Choroid plexus epithelial cell (primary cell): ENCODE results near the gene AFMID.

ENCODE experiments used
- DNase-seq: peaks from one replicate; pipeline ENCODE4 v3.0.0-alpha.2; 2010; ENCODE audit warnings: low read depth
- H3K4me3 ChIP-seq: 2 replicates; pipeline ENCODE4 v1.5.1; 2011; ENCODE audit warnings: low read depth, mild to moderate bottlenecking, control low read depth, low read length, moderate library complexity
- TF ChIP-seq, protein P1 (sequence below): conservative IDR thresholded peaks from 2 replicates; pipeline ENCODE4 v1.5.1; 2011; ENCODE audit warnings: low read depth, mild to moderate bottlenecking, control low read depth, inconsistent platforms, low read length, moderate library complexity

The AFMID gene

DNA sequence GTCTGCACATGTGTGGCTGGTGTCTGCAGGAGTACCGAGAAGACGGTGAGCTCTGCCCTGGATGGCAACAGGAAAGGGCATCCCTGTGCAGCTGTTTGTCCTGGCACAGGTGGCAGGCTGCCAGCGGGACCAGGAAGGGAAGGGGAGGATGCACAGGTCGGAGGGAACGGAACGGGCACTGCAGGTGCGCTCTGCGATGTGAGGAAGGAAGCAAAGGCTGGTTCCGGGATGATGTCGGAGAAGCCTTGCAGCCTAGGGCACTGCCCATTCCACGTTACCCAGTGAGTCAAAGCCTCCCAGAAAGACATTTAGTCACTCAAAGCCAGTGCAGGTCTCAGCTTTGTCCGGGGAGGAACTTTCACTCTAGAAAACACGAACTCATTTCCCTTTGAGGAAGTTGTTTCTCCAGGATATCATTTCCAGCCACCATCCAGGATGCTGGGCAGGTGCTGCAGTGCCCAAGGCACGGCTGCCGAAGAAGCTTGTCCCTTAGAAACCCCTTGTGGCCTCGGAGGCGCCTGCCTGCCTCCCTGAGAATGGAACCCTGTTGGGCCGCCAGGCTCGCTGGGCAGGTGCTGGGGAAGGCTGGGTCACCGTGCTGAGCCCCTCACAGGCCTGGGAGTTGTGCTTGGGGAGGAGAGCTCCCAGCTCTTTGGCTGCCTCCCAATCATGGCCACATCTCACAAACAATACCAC is 39.7 kb downstream of the AFMID start:
- TF ChIP-seq, protein P1, sequence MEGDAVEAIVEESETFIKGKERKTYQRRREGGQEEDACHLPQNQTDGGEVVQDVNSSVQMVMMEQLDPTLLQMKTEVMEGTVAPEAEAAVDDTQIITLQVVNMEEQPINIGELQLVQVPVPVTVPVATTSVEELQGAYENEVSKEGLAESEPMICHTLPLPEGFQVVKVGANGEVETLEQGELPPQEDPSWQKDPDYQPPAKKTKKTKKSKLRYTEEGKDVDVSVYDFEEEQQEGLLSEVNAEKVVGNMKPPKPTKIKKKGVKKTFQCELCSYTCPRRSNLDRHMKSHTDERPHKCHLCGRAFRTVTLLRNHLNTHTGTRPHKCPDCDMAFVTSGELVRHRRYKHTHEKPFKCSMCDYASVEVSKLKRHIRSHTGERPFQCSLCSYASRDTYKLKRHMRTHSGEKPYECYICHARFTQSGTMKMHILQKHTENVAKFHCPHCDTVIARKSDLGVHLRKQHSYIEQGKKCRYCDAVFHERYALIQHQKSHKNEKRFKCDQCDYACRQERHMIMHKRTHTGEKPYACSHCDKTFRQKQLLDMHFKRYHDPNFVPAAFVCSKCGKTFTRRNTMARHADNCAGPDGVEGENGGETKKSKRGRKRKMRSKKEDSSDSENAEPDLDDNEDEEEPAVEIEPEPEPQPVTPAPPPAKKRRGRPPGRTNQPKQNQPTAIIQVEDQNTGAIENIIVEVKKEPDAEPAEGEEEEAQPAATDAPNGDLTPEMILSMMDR: no peak
- no peak overlapping the region for H3K4me3 ChIP-seq
- no peak for DNase-seq

DNA sequence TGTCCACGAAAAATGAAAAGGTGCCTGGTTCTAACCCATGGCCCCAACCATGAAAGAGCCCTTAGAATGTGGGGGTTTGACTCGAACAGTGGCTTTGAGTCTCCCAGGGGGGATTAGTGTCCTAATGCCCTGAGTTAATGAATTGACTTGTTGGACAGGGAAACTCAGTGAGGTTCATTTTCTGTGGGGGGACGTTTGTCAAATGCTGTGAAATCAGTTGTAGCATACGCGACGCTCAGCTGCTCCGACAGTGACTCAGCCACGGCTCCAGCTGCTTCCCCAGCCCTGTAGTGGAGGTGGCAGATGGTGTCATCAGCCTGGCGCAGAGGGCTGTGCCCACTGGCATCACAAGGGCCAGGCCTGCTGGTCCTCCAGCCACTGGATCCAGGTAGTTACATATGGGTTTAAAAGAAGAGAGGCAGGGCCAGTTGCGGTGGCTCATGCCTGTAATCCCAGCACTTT is 40.3 kb downstream of the AFMID start:
- no peak for DNase-seq
- TF ChIP-seq, protein P1: no peak
- H3K4me3 ChIP-seq: no peak overlapping the region

DNA sequence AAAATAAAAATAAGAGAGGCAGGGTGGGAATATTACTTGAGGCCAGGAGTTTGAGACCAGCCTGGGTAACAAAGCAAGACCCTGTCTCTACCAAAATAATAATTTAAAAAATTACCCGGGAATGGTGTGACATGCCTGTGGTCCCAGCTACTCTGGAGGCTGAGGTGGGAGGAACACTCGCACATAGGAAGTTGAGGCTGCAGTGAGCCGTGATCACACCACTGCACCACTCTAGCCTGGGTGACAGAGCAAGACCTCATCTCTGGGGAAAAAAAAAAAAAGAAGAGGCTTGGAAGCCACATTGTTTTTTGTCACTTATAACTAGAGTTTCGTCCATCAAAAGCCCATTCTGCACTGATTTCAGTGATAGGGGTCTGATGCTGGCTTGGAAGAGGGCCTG is 41.0 kb downstream of the AFMID start:
- H3K4me3 ChIP-seq: no peak overlapping the region
- DNase-seq: no peak
- TF ChIP-seq, protein P1: no peak

DNA sequence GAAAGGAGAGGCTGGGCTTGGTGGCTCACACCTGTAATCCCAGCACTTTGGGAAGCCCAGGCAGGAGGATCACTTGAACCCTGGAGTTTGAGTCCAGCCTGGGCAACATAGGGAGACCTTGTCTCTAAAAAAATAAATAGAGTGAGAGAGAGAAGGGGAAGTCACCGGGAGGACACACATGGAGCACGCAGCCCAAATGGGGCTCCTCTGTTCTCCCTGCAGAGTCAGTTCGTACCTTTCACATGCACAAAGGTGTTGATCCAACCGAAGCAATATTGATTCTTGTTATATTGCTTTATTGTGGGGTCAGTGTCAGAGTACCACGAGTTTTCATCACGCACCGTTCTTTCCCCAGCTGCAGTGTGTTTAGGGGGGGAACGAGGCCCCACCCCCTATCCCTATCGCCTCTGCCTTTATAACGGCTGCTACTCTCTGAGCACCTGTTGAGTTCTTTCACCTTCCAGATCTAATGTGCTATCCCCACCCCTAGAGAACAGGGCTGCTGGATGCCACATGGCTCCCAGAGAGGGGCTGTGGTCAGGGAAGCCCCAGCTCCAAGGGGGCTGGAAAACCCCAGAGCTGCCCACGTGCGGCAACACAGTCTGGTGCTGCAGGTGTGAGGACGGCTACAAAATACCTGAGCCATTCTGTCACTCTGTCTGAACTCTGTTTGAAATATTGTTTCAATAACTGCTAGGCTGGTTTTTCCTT is 43.2 kb downstream of the AFMID start:
- H3K4me3 ChIP-seq: no peak overlapping the region
- TF ChIP-seq, protein P1: no peak
- DNase-seq: no peak

DNA sequence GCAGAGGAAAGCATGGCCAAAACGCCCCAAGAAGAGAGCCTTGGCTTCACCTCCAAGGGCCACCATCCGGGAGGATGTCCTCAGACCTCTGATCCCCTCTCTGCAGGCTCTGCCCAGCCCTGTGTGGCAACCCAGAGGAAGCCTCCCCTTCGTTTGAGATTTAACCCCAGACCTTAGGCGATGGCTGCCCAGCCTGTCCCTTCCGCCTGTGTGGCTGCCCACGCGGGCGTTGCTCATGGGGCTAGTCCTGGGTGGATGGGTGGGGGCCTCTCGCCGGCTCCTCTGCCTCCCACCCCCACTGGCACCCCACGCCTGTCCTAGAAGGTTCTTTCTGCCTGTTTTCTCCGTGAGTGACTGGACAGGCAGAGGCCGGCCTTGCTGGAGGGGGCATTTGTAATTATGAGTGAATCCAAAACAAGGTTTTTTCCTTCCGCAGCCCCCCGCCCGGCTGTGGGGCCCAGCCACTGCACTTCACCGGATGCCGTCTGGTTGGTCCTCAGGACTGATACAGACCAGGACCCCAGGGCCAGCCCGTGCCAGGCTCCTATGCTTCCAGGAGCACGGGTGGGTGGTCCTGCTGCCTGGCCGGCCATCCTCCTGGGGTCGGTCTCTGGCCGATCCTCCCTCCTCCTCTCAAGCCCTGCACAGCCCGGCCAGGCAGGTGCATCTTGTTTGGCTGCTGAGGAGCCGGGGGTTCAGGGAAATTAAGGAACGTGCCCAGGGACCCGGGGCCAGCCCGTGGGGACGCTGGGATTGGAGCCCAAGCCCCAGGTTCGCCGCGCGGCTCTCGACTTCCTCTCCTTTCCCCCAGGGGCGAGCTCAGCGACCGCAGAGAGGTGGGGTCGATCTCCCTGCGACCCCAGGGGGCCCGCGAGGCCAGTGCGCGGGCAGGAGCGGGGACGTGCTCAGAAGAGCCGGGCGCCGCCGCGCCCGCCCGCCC is 44.1 kb downstream of the AFMID start, which contains the start of gene TMEM235:
Gene TMEM235, plus strand, starts transcription at position 636 of the 940 bp plus-strand sequence. CDS start 393 bp downstream, outside the sequence.
- TF ChIP-seq, protein P1: no peak
- DNase-seq: no peak
- no peak within 1 kb of the TSS for H3K4me3 ChIP-seq

DNA sequence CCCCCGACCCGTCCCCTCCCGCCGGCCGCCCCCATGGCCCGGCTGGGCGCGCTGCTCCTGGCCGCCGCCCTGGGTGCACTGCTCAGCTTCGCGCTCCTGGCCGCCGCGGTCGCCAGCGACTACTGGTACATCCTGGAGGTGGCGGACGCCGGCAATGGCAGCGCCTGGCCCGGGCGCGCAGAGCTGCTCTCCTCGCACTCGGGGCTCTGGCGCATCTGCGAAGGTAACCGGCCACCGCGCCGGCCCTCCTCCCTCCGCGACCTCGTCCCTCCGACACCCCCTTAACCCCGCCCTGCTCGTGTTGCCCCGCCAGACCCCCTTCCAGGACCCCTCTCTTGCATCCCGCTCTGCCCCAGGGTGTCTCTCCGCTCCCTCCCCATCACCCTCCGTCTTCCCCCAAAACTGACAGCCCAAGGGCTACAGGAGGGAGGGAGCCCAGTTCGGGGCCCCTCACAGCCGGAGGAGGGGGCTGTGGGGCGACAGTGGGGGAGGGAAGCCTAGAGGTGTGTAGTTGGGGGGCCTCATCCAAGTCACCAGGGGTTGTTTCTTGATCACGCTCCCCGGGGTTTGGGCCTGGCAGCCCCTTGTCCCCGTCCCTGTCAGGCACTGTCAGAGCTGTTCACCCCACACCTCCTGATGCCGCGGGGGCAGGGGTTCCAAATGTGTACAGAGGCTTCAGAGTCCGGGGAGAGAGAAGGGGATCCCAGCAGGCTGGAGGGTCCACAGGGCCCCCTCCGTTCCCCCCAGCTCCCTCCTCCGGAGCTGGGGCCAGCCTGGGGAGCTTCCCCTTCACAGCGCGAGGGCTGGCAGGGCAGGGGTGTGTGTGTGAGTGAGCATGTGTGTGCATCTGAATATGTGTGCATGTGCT is 45.1 kb downstream of the AFMID start:
- TF ChIP-seq, protein P1: no peak
- DNase-seq: no peak
- no peak overlapping the region for H3K4me3 ChIP-seq
